COR-L47 (cell line): ENCODE results near the gene APBB2.

Experiments used
- DNase-seq: peaks from one replicate; lab custom pipeline; 2025; lab: John Stamatoyannopoulos, UW

Gene APBB2

GRCh38 chr4:41189666-41190065 lies 24.7 kb downstream of the APBB2 start:
- no peak for DNase-seq

GRCh38 chr4:41189076-41189475 lies 25.3 kb downstream of the APBB2 start:
- DNase-seq, result no peak

- DNase-seq, result no peak
Observed at GRCh38 chr4:41185614-41186592, 28.4 kb downstream of the APBB2 start.

- DNase-seq, result no peak
Observed at GRCh38 chr4:41184009-41184408, 30.3 kb downstream of the APBB2 start.

- DNase-seq, result no peak
Observed at GRCh38 chr4:41183021-41183553, 31.3 kb downstream of the APBB2 start.

- DNase-seq, result no peak
Observed at GRCh38 chr4:41181037-41181436, 33.3 kb downstream of the APBB2 start.

- DNase-seq, result no peak
Observed at GRCh38 chr4:41179498-41180195, 34.7 kb downstream of the APBB2 start.

GRCh38 chr4:41178372-41179370 lies 35.7 kb downstream of the APBB2 start:
- DNase-seq, result no peak

GRCh38 chr4:41177016-41177415 lies 37.3 kb downstream of the APBB2 start:
- DNase-seq, result no peak

- DNase-seq, result no peak
Observed at GRCh38 chr4:41176340-41176739, 38.0 kb downstream of the APBB2 start.

GRCh38 chr4:41175794-41176193 lies 38.5 kb downstream of the APBB2 start:
- DNase-seq, result no peak

- no peak for DNase-seq
Observed at GRCh38 chr4:41174444-41174843, 39.9 kb downstream of the APBB2 start.

- DNase-seq, result no peak
Observed at GRCh38 chr4:41172786-41173185, 41.6 kb downstream of the APBB2 start.

- peak; percentile 87 for DNase-seq
Observed at GRCh38 chr4:41169256-41169800, 45.0 kb downstream of the APBB2 start.

GRCh38 chr4:41167191-41167590 lies 47.2 kb downstream of the APBB2 start:
- no peak for DNase-seq

- DNase-seq, result no peak
Observed at GRCh38 chr4:41164405-41164804, 49.9 kb downstream of the APBB2 start.

- DNase-seq, result no peak
Observed at GRCh38 chr4:41161355-41161754, 53.0 kb downstream of the APBB2 start.

GRCh38 chr4:41160856-41161255 lies 53.5 kb downstream of the APBB2 start:
- DNase-seq, result no peak

GRCh38 chr4:41160012-41160789 lies 54.1 kb downstream of the APBB2 start:
- no peak for DNase-seq

GRCh38 chr4:41158756-41159155 lies 55.6 kb downstream of the APBB2 start:
- DNase-seq, result no peak

GRCh38 chr4:41158274-41158673 lies 56.1 kb downstream of the APBB2 start:
- no peak for DNase-seq
